ENCODE measurements around the gene ZNF791. TPM values are rescaled to one million over a fixed set of nuclear protein-coding genes. Genes with fewer than 3 reads are reported as not detected.
A peak's percentile ranks its signal among the peaks of the same experiment; 100 is the strongest.

ZNF791 gene
- total RNA-seq, 5 donors from 2014 or later (not counting 1 experiment from before 2014, with no cell fraction given) = 33.4 to 54.6 (median 43.9) TPM

GRCh38 chr19:12626958-12627357 lies 16.2 kb downstream of the ZNF791 start:
- H3K36me3 ChIP-seq (ENCODE audit: control insufficient read depth in 2 of 2, extremely low read depth in 1 of 2, insufficient read depth in 1 of 2, low read length in 1 of 2) = peaks cover 19 to 55% of the 10 kb centered on the region in 2 donors
- POLR2A ChIA-PET = interaction anchor here in 1 of 2 donors (0.7 kb wide), 1 partner anchor 8 kb away, joined by 4 read pairs; no protein-coding TSS in a partner anchor
- CTCF ChIA-PET = interaction anchor here in 1 of 2 donors (0.6 kb wide), 1 partner anchor 21 kb away, joined by 3 read pairs; no protein-coding TSS in a partner anchor

GRCh38 chr19:12628040-12629022 lies 17.6 kb downstream of the ZNF791 start:
- no peaks in the 10 kb centered on the region for H3K27me3 ChIP-seq (replicated peaks in 1 of 2; ENCODE audit: control insufficient read depth in 2 of 2, extremely low read depth in 1 of 2, insufficient read depth in 2 of 2, low read length in 1 of 2)
- CTCF ChIA-PET = no interaction called here
- H3K27me3 Mint-ChIP-seq = no peaks in the 10 kb centered on the region
- H3K36me3 ChIP-seq (ENCODE audit: control insufficient read depth in 2 of 2, extremely low read depth in 1 of 2, insufficient read depth in 1 of 2, low read length in 1 of 2) = peaks cover 19 to 53% of the 10 kb centered on the region in 2 donors
- H3K4me1 ChIP-seq (ENCODE audit: control insufficient read depth in 1 of 2, extremely low read depth in 1 of 2, insufficient read depth in 2 of 2, low read length in 2 of 2) = no peaks in the 10 kb centered on the region
- H3K27ac ChIP-seq (ENCODE audit: low read length) = no peak overlapping the region
- H3K4me1 Mint-ChIP-seq = peaks cover 3 to 6% (median 5%) of the 10 kb centered on the region in 3 donors
- peaks cover 39% of the 10 kb centered on the region for H3K36me3 Mint-ChIP-seq
- ATAC-seq (replicated peaks in 1 of 4) (no peak), DNase-seq (no peak)
- no CpG with 5 or more reads among the region's 17 CpGs for WGBS (ENCODE audit: insufficient coverage)
- no peak overlapping the region for H3K4me3 ChIP-seq (ENCODE audit: control insufficient read depth in 1 of 2, extremely low read depth in 1 of 2, low read length in 1 of 2)
- no peak overlapping the region for H3K27ac Mint-ChIP-seq
- peak overlapping the region in 1 of 3 donors; percentile 3 for H3K4me3 Mint-ChIP-seq
- peaks cover 3 to 11% (median 6%) of the 10 kb centered on the region in 3 donors for H3K9me3 Mint-ChIP-seq
- H3K9me3 ChIP-seq = peaks cover 12% of the 10 kb centered on the region
- POLR2A ChIA-PET = no interaction called here

More at GRCh38 chr19:12626958-12627357, 16.2 kb downstream of the ZNF791 start:
- Mint-ChIP-seq H3K9me3 (peaks cover 3 to 11% (median 6%) of the 10 kb centered on the region in 3 donors), H3K27ac (no peak overlapping the region), H3K4me3 (no peak overlapping the region), H3K27me3 (no peaks in the 10 kb centered on the region), H3K36me3 (peaks cover 38% of the 10 kb centered on the region), H3K4me1 (peaks cover 3 to 12% (median 5%) of the 10 kb centered on the region in 3 donors)
- Histone ChIP-seq H3K27me3 (replicated peaks in 1 of 2; ENCODE audit: control insufficient read depth in 2 of 2, extremely low read depth in 1 of 2, insufficient read depth in 2 of 2, low read length in 1 of 2) (no peaks in the 10 kb centered on the region), H3K4me3 (ENCODE audit: control insufficient read depth in 1 of 2, extremely low read depth in 1 of 2, low read length in 1 of 2) (no peak overlapping the region), H3K27ac (ENCODE audit: low read length) (no peak overlapping the region), H3K9me3 (peaks cover 12% of the 10 kb centered on the region), H3K4me1 (ENCODE audit: control insufficient read depth in 1 of 2, extremely low read depth in 1 of 2, insufficient read depth in 2 of 2, low read length in 2 of 2) (no peaks in the 10 kb centered on the region)
- DNase-seq (no peak), ATAC-seq (replicated peaks in 1 of 4) (no peak)
- 66% methylated on average over 5 of the region's 8 CpGs for WGBS (ENCODE audit: insufficient coverage)

- POLR2A ChIA-PET = no interaction called here
- Mint-ChIP-seq H3K9me3 (peaks cover 3 to 11% (median 6%) of the 10 kb centered on the region in 3 donors), H3K4me1 (peaks cover 3 to 5% (median 4%) of the 10 kb centered on the region in 3 donors), H3K4me3 (no peak overlapping the region), H3K27me3 (no peaks in the 10 kb centered on the region), H3K36me3 (peaks cover 40% of the 10 kb centered on the region), H3K27ac (no peak overlapping the region)
- DNase-seq (no peak), ATAC-seq (replicated peaks in 1 of 4) (no peak)
- Histone ChIP-seq H3K4me3 (ENCODE audit: control insufficient read depth in 1 of 2, extremely low read depth in 1 of 2, low read length in 1 of 2) (no peak overlapping the region), H3K27me3 (replicated peaks in 1 of 2; ENCODE audit: control insufficient read depth in 2 of 2, extremely low read depth in 1 of 2, insufficient read depth in 2 of 2, low read length in 1 of 2) (no peaks in the 10 kb centered on the region), H3K4me1 (ENCODE audit: control insufficient read depth in 1 of 2, extremely low read depth in 1 of 2, insufficient read depth in 2 of 2, low read length in 2 of 2) (no peaks in the 10 kb centered on the region), H3K36me3 (ENCODE audit: control insufficient read depth in 2 of 2, extremely low read depth in 1 of 2, insufficient read depth in 1 of 2, low read length in 1 of 2) (peaks cover 19 to 48% of the 10 kb centered on the region in 2 donors), H3K9me3 (peaks cover 12% of the 10 kb centered on the region), H3K27ac (ENCODE audit: low read length) (no peak overlapping the region)
- CTCF ChIA-PET = interaction anchor here in 1 of 2 donors (0.7 kb wide), 1 partner anchor 40 kb away, joined by 4 read pairs; a partner anchor contains a TSS
- WGBS (ENCODE audit: insufficient coverage) = 60% methylated on average over 1 of the region's 7 CpGs
These were observed 18.5 kb downstream of the ZNF791 start for GRCh38 chr19:12629215-12629614.

DNA sequence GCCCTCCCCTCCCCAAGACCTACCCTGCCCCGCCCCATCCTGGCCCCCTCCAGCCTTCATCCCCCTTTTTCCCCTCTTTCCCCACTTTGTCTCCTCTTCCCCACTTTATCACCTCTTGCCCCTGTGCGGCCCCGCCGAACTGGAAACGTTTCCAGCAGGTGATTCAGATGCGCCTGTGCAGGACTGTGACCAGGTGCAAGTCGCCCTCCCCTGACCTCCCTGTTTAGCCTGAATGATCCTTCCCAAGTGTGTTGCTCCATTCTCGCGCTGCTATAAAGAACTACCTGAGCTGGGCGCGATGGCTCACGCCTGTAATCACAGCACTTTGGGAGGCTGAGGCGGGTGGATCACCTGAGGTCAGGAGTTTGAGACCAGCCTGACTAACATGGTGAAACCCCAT lies 25.9 kb downstream of the ZNF791 start:
- H3K27ac Mint-ChIP-seq = no peak overlapping the region
- CTCF ChIA-PET = no interaction called here
- no peaks in the 10 kb centered on the region for H3K27me3 Mint-ChIP-seq
- H3K4me1 Mint-ChIP-seq = peaks cover 24 to 29% (median 26%) of the 10 kb centered on the region in 3 donors
- H3K9me3 ChIP-seq = no peaks in the 10 kb centered on the region
- no peak overlapping the region for H3K4me3 Mint-ChIP-seq
- POLR2A ChIA-PET = no interaction called here
- no peak for ATAC-seq (replicated peaks in 1 of 4)
- peaks cover 2 to 21% of the 10 kb centered on the region in 2 experiments for H3K4me1 ChIP-seq (ENCODE audit: control insufficient read depth in 1 of 2, extremely low read depth in 1 of 2, insufficient read depth in 2 of 2, low read length in 2 of 2)
- no peak overlapping the region for H3K27ac ChIP-seq (ENCODE audit: low read length)
- no peaks in the 10 kb centered on the region for H3K27me3 ChIP-seq (replicated peaks in 1 of 2; ENCODE audit: control insufficient read depth in 2 of 2, extremely low read depth in 1 of 2, insufficient read depth in 2 of 2, low read length in 1 of 2)
- H3K36me3 Mint-ChIP-seq = peaks cover 8% of the 10 kb centered on the region
- H3K4me3 ChIP-seq (ENCODE audit: control insufficient read depth in 1 of 2, extremely low read depth in 1 of 2, low read length in 1 of 2) = no peak overlapping the region
- H3K36me3 ChIP-seq (ENCODE audit: control insufficient read depth in 2 of 2, extremely low read depth in 1 of 2, insufficient read depth in 1 of 2, low read length in 1 of 2) = peaks cover 0 to 5% of the 10 kb centered on the region in 2 donors
- no peaks in the 10 kb centered on the region for H3K9me3 Mint-ChIP-seq
- no peak for DNase-seq
- 95% methylated on average over 11 of the region's 13 CpGs for WGBS (ENCODE audit: insufficient coverage)

- CTCF ChIA-PET = no interaction called here
- Mint-ChIP-seq H3K36me3 (peaks cover 1% of the 10 kb centered on the region), H3K27me3 (no peaks in the 10 kb centered on the region), H3K27ac (no peak overlapping the region), H3K4me3 (no peak overlapping the region), H3K9me3 (no peaks in the 10 kb centered on the region), H3K4me1 (peaks cover 24 to 26% (median 26%) of the 10 kb centered on the region in 3 donors)
- Histone ChIP-seq H3K27me3 (replicated peaks in 1 of 2; ENCODE audit: control insufficient read depth in 2 of 2, extremely low read depth in 1 of 2, insufficient read depth in 2 of 2, low read length in 1 of 2) (no peaks in the 10 kb centered on the region), H3K27ac (ENCODE audit: low read length) (no peak overlapping the region), H3K36me3 (ENCODE audit: control insufficient read depth in 2 of 2, extremely low read depth in 1 of 2, insufficient read depth in 1 of 2, low read length in 1 of 2) (no peaks in the 10 kb centered on the region), H3K9me3 (no peaks in the 10 kb centered on the region), H3K4me3 (ENCODE audit: control insufficient read depth in 1 of 2, extremely low read depth in 1 of 2, low read length in 1 of 2) (no peak overlapping the region), H3K4me1 (ENCODE audit: control insufficient read depth in 1 of 2, extremely low read depth in 1 of 2, insufficient read depth in 2 of 2, low read length in 2 of 2) (peaks cover 2 to 21% of the 10 kb centered on the region in 2 experiments)
- POLR2A ChIA-PET = no interaction called here
- 97% methylated on average over 14 of the region's 22 CpGs for WGBS (ENCODE audit: insufficient coverage)
- ATAC-seq (replicated peaks in 1 of 4) (no peak), DNase-seq (no peak)
These were observed 28.0 kb downstream of the ZNF791 start for GRCh38 chr19:12638611-12639182.

All from T-cell (primary cell).